ENCODE results near the gene CA10. TPM values are rescaled to one million over a fixed set of nuclear protein-coding genes. Genes with fewer than 3 reads are reported as not detected.

CA10 gene
- total and polyA plus RNA-seq, 9 of the 15 experiments (the other 6 are each of a cell fraction or from before 2014, with no cell fraction given) = not detected

GRCh38 chr17:52027081-52027480, 131.4 kb downstream of the CA10 start:
- Histone ChIP-seq H3K4me3 (no peak overlapping the region), H2AFZ (ENCODE audit: low read depth, low read length) (no peak overlapping the region), H3K9me1 (ENCODE audit: control insufficient read depth, insufficient read depth, low read length) (no peaks in the 10 kb centered on the region), H3K36me3 (ENCODE audit: control insufficient read depth, insufficient read depth, low read length) (no peaks in the 10 kb centered on the region), H3K79me2 (ENCODE audit: control insufficient read depth, insufficient read depth, low read length) (no peaks in the 10 kb centered on the region), H3K9me3 (replicated peaks; ENCODE audit: control insufficient read depth, insufficient read depth, low read depth, low read length) (no peaks in the 10 kb centered on the region), H3K9ac (ENCODE audit: insufficient read depth in 1 of 2, low read depth in 2 of 2, low read length in 2 of 2) (no peak overlapping the region), H3K27ac (ENCODE audit: extremely low read depth, low read depth, low read length) (no peak overlapping the region), H3K4me2 (ENCODE audit: insufficient read depth, low read length) (no peak overlapping the region), H3K27me3 (ENCODE audit: control insufficient read depth in 2 of 2, insufficient read depth in 2 of 2, low read length in 2 of 2) (no peaks in the 10 kb centered on the region), H4K20me1 (replicated peaks; ENCODE audit: control insufficient read depth, insufficient read depth, low read length) (no peaks in the 10 kb centered on the region), H3K4me1 (replicated peaks in 1 of 2; ENCODE audit: control insufficient read depth in 2 of 2, insufficient read depth in 2 of 2, low read length in 2 of 2) (no peaks in the 10 kb centered on the region)
- BruUV-seq (replicated peaks) = no TSS peak
- DNase-seq (ENCODE audit: extremely low read depth in 1 of 4, low spot score in 3 of 4) = no peak
- ATAC-seq = no peak
- in situ Hi-C loops (cut with MboI) (no loop called here), intact Hi-C loops (cut with micrococcal nuclease) (no loop called here)
- WGBS (ENCODE audit: insufficient coverage, low coverage, missing lambda C conversion rate) = 4% methylated on average over 2 of the region's 2 CpGs
- ChIA-PET POLR2A (no interaction called here), CTCF (ENCODE audit: low intra/inter-chr PET ratio) (no interaction called here)
- TF ChIP-seq CC2D1A (IDR thresholded peaks at IDR 0.05) (no peak), NR3C1 (CRISPR knock-in tag; IDR thresholded peaks at IDR 0.05) (no peak), EZH2 (IDR thresholded peaks at IDR 0.05; ENCODE audit: borderline replicate concordance, low read depth, low read length) (no peak), ZNF311 (CRISPR knock-in tag; IDR thresholded peaks at IDR 0.05) (no peak), ETV5 (CRISPR knock-in tag; IDR thresholded peaks at IDR 0.05; ENCODE audit: low read depth) (no peak), TAF7 (tag; IDR thresholded peaks at IDR 0.05) (no peak)
- FAIRE-seq = no peak

- H3K4me3 ChIP-seq = no peak overlapping the region
- H4K20me1 ChIP-seq (replicated peaks; ENCODE audit: control insufficient read depth, insufficient read depth, low read length) = no peaks in the 10 kb centered on the region
- H3K4me1 ChIP-seq (replicated peaks in 1 of 2; ENCODE audit: control insufficient read depth in 2 of 2, insufficient read depth in 2 of 2, low read length in 2 of 2) = no peaks in the 10 kb centered on the region
- H3K4me2 ChIP-seq (ENCODE audit: insufficient read depth, low read length) = no peak overlapping the region
- intact Hi-C loops (cut with micrococcal nuclease) (no loop called here), in situ Hi-C loops (cut with MboI) (no loop called here)
- no peak for ATAC-seq
- 0% methylated on average over 2 of the region's 2 CpGs for WGBS (ENCODE audit: insufficient coverage, low coverage, missing lambda C conversion rate)
- H3K36me3 ChIP-seq (ENCODE audit: control insufficient read depth, insufficient read depth, low read length) = no peaks in the 10 kb centered on the region
- POLR2A ChIA-PET = no interaction called here
- H3K9me1 ChIP-seq (ENCODE audit: control insufficient read depth, insufficient read depth, low read length) = no peaks in the 10 kb centered on the region
- FAIRE-seq = no peak
- H2AFZ ChIP-seq (ENCODE audit: low read depth, low read length) = no peak overlapping the region
- no TSS peak for BruUV-seq (replicated peaks)
- H3K27ac ChIP-seq (ENCODE audit: extremely low read depth, low read depth, low read length) = no peak overlapping the region
- DNase-seq (ENCODE audit: extremely low read depth in 1 of 4, low spot score in 3 of 4) = no peak
- no peak overlapping the region for H3K9ac ChIP-seq (ENCODE audit: insufficient read depth in 1 of 2, low read depth in 2 of 2, low read length in 2 of 2)
- H3K27me3 ChIP-seq (ENCODE audit: control insufficient read depth in 2 of 2, insufficient read depth in 2 of 2, low read length in 2 of 2) = no peaks in the 10 kb centered on the region
- H3K79me2 ChIP-seq (ENCODE audit: control insufficient read depth, insufficient read depth, low read length) = no peaks in the 10 kb centered on the region
- TF ChIP-seq ZNF175 (CRISPR knock-in tag; IDR thresholded peaks at IDR 0.05; ENCODE audit: low read depth) (no peak), ASH1L (IDR thresholded peaks at IDR 0.05; ENCODE audit: borderline replicate concordance, low read depth, partially characterized antibody) (no peak), CCAR2 (IDR thresholded peaks at IDR 0.05; ENCODE audit: low read depth, low read length) (no peak), CHAMP1 (IDR thresholded peaks at IDR 0.05) (no peak), NFYB (IDR thresholded peaks at IDR 0.05; ENCODE audit: extremely low read depth, insufficient read length) (no peak), ZNF511 (CRISPR knock-in tag; IDR thresholded peaks at IDR 0.05) (no peak), MECOM (CRISPR knock-in tag; IDR thresholded peaks at IDR 0.05) (no peak), CBFA2T3 (IDR thresholded peaks at IDR 0.05) (no peak), SMAD1 (IDR thresholded peaks at IDR 0.05; ENCODE audit: low read depth, low read length, partially characterized antibody) (no peak), DLX4 (CRISPR knock-in tag; IDR thresholded peaks at IDR 0.05) (no peak)
- CTCF ChIA-PET (ENCODE audit: low intra/inter-chr PET ratio) = no interaction called here
- H3K9me3 ChIP-seq (replicated peaks; ENCODE audit: control insufficient read depth, insufficient read depth, low read depth, low read length) = no peaks in the 10 kb centered on the region
Observed at GRCh38 chr17:52026075-52026474, 132.4 kb downstream of the CA10 start.

Measured in K562 (cell line).